ENCODE results near the gene FEM1C.

The FEM1C gene

DNA sequence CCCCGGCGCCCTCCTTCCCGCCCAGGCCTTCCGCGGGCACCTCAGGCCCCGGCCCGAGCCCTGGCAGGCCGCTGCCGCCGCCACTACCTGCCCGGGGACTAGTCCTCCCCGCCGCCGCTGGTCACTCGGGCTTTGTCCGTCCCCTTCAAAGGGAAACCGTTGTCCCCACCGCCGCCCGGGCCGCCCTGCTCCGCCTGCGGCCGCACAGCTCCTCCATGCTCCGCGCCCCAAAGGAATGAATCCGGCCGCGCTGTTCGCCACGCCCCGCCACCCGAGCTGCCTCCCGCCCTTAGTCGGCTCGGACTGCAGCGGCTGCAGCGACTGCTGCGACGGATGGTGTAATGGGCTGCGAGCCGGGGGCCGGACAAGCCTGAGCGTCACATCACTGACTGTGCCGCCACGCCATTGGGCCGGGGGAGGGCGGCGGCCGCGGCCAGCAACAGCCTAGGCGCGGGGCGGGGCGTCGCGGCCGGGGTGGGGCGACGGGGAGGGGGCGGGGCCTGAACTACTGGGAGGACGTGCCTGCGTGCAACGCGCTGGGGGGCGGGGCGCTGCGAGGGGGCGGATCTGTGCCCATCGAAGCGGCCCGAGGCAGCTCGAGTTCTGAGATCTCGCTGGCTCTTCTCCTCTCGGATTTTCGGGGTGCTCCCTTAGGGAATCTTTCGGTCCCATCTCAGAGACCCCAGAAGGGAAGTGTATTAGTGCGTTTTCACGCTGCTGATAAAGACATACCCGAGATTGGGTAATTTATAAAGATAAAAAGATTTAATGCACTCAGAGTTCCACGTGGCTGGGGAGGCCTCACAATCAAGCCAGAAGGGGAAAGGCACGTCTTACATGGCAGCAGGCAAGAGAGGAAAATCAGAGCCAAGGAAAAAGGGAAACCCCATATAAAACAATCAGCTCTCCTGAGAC, at the start of gene FEM1C:
Gene FEM1C, minus strand, starts transcription at position 340 of the 915 bp plus-strand sequence. CDS start 1,282 bp downstream, outside the sequence.
- H3K9me3 ChIP-seq (ENCODE audit: control insufficient read depth in 1 of 2, low read length in 2 of 2) = peaks cover 0 to 3% of the 10 kb centered on the region in 2 donors
- peak within 1 kb of the TSS; percentile 95 for H3K27ac ChIP-seq (ENCODE audit: low read length)
- peak within 1 kb of the TSS; percentile 84 to 88 for H3K4me3 ChIP-seq (ENCODE audit: low read depth in 1 of 2, low read length in 2 of 2)
- no peaks in the 10 kb centered on the region for H3K27me3 ChIP-seq (ENCODE audit: low read depth, low read length)
- peaks cover 11% of the 10 kb centered on the region in 2 donors for H3K36me3 ChIP-seq (ENCODE audit: control insufficient read depth in 1 of 2, insufficient read depth in 2 of 2, low read length in 2 of 2)
- H3K4me1 ChIP-seq (ENCODE audit: control insufficient read depth in 1 of 2, insufficient read depth in 2 of 2, low read length in 2 of 2) = peaks cover 18 to 22% of the 10 kb centered on the region in 2 donors

GRCh38 chr5:115589043-115589442, 44.5 kb upstream of the FEM1C start:
- H3K4me1 ChIP-seq (ENCODE audit: control insufficient read depth in 1 of 2, insufficient read depth in 2 of 2, low read length in 2 of 2) = peaks cover 0 to 10% of the 10 kb centered on the region in 2 donors
- no peak overlapping the region for H3K27ac ChIP-seq (ENCODE audit: low read length)
- no peak overlapping the region for H3K4me3 ChIP-seq (ENCODE audit: low read depth in 1 of 2, low read length in 2 of 2)
- no peaks in the 10 kb centered on the region for H3K27me3 ChIP-seq (ENCODE audit: low read depth, low read length)
- no peaks in the 10 kb centered on the region for H3K36me3 ChIP-seq (ENCODE audit: control insufficient read depth in 1 of 2, insufficient read depth in 2 of 2, low read length in 2 of 2)
- H3K9me3 ChIP-seq (ENCODE audit: control insufficient read depth in 1 of 2, low read length in 2 of 2) = no peaks in the 10 kb centered on the region

- no peaks in the 10 kb centered on the region for H3K36me3 ChIP-seq (ENCODE audit: control insufficient read depth in 1 of 2, insufficient read depth in 2 of 2, low read length in 2 of 2)
- no peak overlapping the region for H3K4me3 ChIP-seq (ENCODE audit: low read depth in 1 of 2, low read length in 2 of 2)
- H3K27me3 ChIP-seq (ENCODE audit: low read depth, low read length) = no peaks in the 10 kb centered on the region
- H3K27ac ChIP-seq (ENCODE audit: low read length) = no peak overlapping the region
- H3K9me3 ChIP-seq (ENCODE audit: control insufficient read depth in 1 of 2, low read length in 2 of 2) = no peaks in the 10 kb centered on the region
- peaks cover 0 to 10% of the 10 kb centered on the region in 2 donors for H3K4me1 ChIP-seq (ENCODE audit: control insufficient read depth in 1 of 2, insufficient read depth in 2 of 2, low read length in 2 of 2)
These were observed 44.1 kb upstream of the FEM1C start for GRCh38 chr5:115588640-115589039.

GRCh38 chr5:115586525-115587146, 42.1 kb upstream of the FEM1C start:
- Histone ChIP-seq H3K27ac (ENCODE audit: low read length) (no peak overlapping the region), H3K4me1 (ENCODE audit: control insufficient read depth in 1 of 2, insufficient read depth in 2 of 2, low read length in 2 of 2) (peaks cover 0 to 10% of the 10 kb centered on the region in 2 donors), H3K9me3 (ENCODE audit: control insufficient read depth in 1 of 2, low read length in 2 of 2) (no peaks in the 10 kb centered on the region), H3K36me3 (ENCODE audit: control insufficient read depth in 1 of 2, insufficient read depth in 2 of 2, low read length in 2 of 2) (no peaks in the 10 kb centered on the region), H3K4me3 (ENCODE audit: low read depth in 1 of 2, low read length in 2 of 2) (no peak overlapping the region), H3K27me3 (ENCODE audit: low read depth, low read length) (no peaks in the 10 kb centered on the region)

DNA sequence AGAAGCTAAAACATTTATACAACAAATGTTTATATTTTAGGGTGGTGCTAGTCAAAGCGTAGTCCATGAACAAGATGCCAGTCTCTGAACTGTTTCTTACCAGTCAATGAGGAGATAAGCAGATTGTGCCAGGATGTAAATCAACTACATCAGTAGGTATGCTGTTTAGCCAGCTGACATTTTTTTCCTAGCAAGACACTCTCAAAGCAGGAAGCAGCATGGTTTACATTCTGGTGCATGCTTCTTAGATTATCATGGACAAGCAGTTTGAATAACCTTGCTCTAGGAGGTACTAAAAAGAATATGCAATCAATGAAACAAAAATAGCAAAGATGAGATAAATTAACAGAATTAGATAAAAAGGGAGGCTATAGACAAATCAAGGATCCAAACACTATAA, 40.7 kb upstream of the FEM1C start:
- H3K4me1 ChIP-seq (ENCODE audit: control insufficient read depth in 1 of 2, insufficient read depth in 2 of 2, low read length in 2 of 2) = peaks cover 0 to 10% of the 10 kb centered on the region in 2 donors
- H3K4me3 ChIP-seq (ENCODE audit: low read depth in 1 of 2, low read length in 2 of 2) = no peak overlapping the region
- H3K27ac ChIP-seq (ENCODE audit: low read length) = no peak overlapping the region
- H3K36me3 ChIP-seq (ENCODE audit: control insufficient read depth in 1 of 2, insufficient read depth in 2 of 2, low read length in 2 of 2) = no peaks in the 10 kb centered on the region
- no peaks in the 10 kb centered on the region for H3K9me3 ChIP-seq (ENCODE audit: control insufficient read depth in 1 of 2, low read length in 2 of 2)
- no peaks in the 10 kb centered on the region for H3K27me3 ChIP-seq (ENCODE audit: low read depth, low read length)

GRCh38 chr5:115584501-115584900, 39.9 kb upstream of the FEM1C start:
- Histone ChIP-seq H3K4me3 (ENCODE audit: low read depth in 1 of 2, low read length in 2 of 2) (no peak overlapping the region), H3K4me1 (ENCODE audit: control insufficient read depth in 1 of 2, insufficient read depth in 2 of 2, low read length in 2 of 2) (peaks cover 0 to 10% of the 10 kb centered on the region in 2 donors), H3K27ac (ENCODE audit: low read length) (no peak overlapping the region), H3K36me3 (ENCODE audit: control insufficient read depth in 1 of 2, insufficient read depth in 2 of 2, low read length in 2 of 2) (no peaks in the 10 kb centered on the region), H3K27me3 (ENCODE audit: low read depth, low read length) (no peaks in the 10 kb centered on the region), H3K9me3 (ENCODE audit: control insufficient read depth in 1 of 2, low read length in 2 of 2) (no peaks in the 10 kb centered on the region)

GRCh38 chr5:115583474-115583873, 38.9 kb upstream of the FEM1C start:
- Histone ChIP-seq H3K36me3 (ENCODE audit: control insufficient read depth in 1 of 2, insufficient read depth in 2 of 2, low read length in 2 of 2) (no peaks in the 10 kb centered on the region), H3K9me3 (ENCODE audit: control insufficient read depth in 1 of 2, low read length in 2 of 2) (no peaks in the 10 kb centered on the region), H3K4me3 (ENCODE audit: low read depth in 1 of 2, low read length in 2 of 2) (no peak overlapping the region), H3K27me3 (ENCODE audit: low read depth, low read length) (no peaks in the 10 kb centered on the region), H3K27ac (ENCODE audit: low read length) (no peak overlapping the region), H3K4me1 (ENCODE audit: control insufficient read depth in 1 of 2, insufficient read depth in 2 of 2, low read length in 2 of 2) (peaks cover 0 to 4% of the 10 kb centered on the region in 2 donors)

DNA sequence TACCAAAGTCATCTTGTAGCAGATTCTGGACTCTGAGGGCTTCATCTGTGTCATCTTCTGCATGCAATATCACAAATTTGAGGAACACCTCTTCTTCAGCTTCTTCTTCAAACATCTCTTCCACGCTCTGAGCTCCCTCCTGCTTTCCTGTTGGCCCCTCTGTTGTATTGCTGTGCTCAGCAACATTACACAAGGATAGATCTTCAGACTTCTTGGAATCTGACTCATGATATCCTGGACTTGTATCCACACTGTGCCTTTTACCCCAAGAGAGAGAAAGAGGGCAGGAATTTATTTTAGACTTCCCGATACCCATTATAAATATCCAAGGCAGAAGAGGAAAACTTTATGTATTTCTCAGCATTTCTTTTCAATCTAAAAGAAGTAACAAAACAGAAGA, 36.4 kb upstream of the FEM1C start:
- Histone ChIP-seq H3K4me1 (ENCODE audit: control insufficient read depth in 1 of 2, insufficient read depth in 2 of 2, low read length in 2 of 2) (no peaks in the 10 kb centered on the region), H3K27me3 (ENCODE audit: low read depth, low read length) (no peaks in the 10 kb centered on the region), H3K9me3 (ENCODE audit: control insufficient read depth in 1 of 2, low read length in 2 of 2) (no peaks in the 10 kb centered on the region), H3K36me3 (ENCODE audit: control insufficient read depth in 1 of 2, insufficient read depth in 2 of 2, low read length in 2 of 2) (peaks cover 0 to 4% of the 10 kb centered on the region in 2 donors), H3K4me3 (ENCODE audit: low read depth in 1 of 2, low read length in 2 of 2) (no peak overlapping the region), H3K27ac (ENCODE audit: low read length) (no peak overlapping the region)

DNA sequence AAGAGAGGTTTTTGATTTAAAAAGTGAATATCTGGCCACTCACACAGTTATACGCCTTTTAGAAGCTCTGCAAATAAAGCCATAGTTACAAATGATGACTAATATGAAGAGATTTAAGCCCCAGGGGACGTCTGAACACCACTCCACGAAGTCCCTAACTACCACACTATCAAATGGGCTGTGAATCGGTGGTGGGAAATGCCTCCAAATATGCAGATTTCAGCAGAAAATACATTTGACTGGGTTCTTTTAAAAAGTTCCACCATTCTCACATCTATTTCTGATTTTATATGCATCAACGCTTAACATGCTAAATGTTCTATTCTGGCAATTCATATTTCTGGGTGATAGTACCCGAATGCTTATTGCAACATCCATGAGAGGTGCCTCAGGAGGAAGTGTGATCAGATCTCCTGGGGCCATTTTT, 35.2 kb upstream of the FEM1C start:
- Histone ChIP-seq H3K4me3 (ENCODE audit: low read depth in 1 of 2, low read length in 2 of 2) (no peak overlapping the region), H3K27me3 (ENCODE audit: low read depth, low read length) (no peaks in the 10 kb centered on the region), H3K4me1 (ENCODE audit: control insufficient read depth in 1 of 2, insufficient read depth in 2 of 2, low read length in 2 of 2) (no peaks in the 10 kb centered on the region), H3K9me3 (ENCODE audit: control insufficient read depth in 1 of 2, low read length in 2 of 2) (no peaks in the 10 kb centered on the region), H3K27ac (ENCODE audit: low read length) (no peak overlapping the region), H3K36me3 (ENCODE audit: control insufficient read depth in 1 of 2, insufficient read depth in 2 of 2, low read length in 2 of 2) (peaks cover 0 to 4% of the 10 kb centered on the region in 2 donors)

- Histone ChIP-seq H3K4me3 (ENCODE audit: low read depth in 1 of 2, low read length in 2 of 2) (no peak overlapping the region), H3K27me3 (ENCODE audit: low read depth, low read length) (no peaks in the 10 kb centered on the region), H3K27ac (ENCODE audit: low read length) (no peak overlapping the region), H3K36me3 (ENCODE audit: control insufficient read depth in 1 of 2, insufficient read depth in 2 of 2, low read length in 2 of 2) (peaks cover 0 to 4% of the 10 kb centered on the region in 2 donors), H3K9me3 (ENCODE audit: control insufficient read depth in 1 of 2, low read length in 2 of 2) (no peaks in the 10 kb centered on the region), H3K4me1 (ENCODE audit: control insufficient read depth in 1 of 2, insufficient read depth in 2 of 2, low read length in 2 of 2) (no peaks in the 10 kb centered on the region)
These were observed 34.6 kb upstream of the FEM1C start for GRCh38 chr5:115579216-115579615.

GRCh38 chr5:115578657-115579056, 34.1 kb upstream of the FEM1C start:
- no peak overlapping the region for H3K27ac ChIP-seq (ENCODE audit: low read length)
- H3K27me3 ChIP-seq (ENCODE audit: low read depth, low read length) = no peaks in the 10 kb centered on the region
- no peaks in the 10 kb centered on the region for H3K9me3 ChIP-seq (ENCODE audit: control insufficient read depth in 1 of 2, low read length in 2 of 2)
- no peak overlapping the region for H3K4me3 ChIP-seq (ENCODE audit: low read depth in 1 of 2, low read length in 2 of 2)
- H3K4me1 ChIP-seq (ENCODE audit: control insufficient read depth in 1 of 2, insufficient read depth in 2 of 2, low read length in 2 of 2) = no peaks in the 10 kb centered on the region
- peaks cover 0 to 4% of the 10 kb centered on the region in 2 donors for H3K36me3 ChIP-seq (ENCODE audit: control insufficient read depth in 1 of 2, insufficient read depth in 2 of 2, low read length in 2 of 2)

Measured in muscle layer of duodenum (tissue), 2 donors.